ENCODE results near the gene MBOAT1. TPM values are rescaled to one million over a fixed set of nuclear protein-coding genes. Genes with fewer than 3 reads are reported as not detected.

Gene MBOAT1
- total and polyA plus RNA-seq, 12 donors, result 1.5 to 7.9 (median 3.8) TPM

DNA sequence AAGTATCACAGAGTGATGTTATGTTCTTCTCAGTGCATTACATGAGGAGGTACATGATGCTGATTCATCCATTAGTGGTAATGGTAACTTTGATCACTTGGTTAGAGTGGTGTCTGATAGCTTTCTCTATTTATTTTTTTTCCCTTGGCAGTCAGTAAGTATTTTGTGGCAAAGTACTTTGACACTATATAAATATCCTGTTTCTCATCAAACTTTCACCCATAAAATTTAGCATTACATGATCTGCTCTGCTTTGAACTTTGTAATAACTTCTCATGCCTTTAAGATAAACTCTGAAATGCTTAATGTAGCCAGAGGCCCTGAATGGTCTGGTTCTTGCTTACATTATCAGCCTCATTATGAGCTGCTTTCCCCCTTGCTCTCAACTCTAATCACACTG lies 127.9 kb downstream of the MBOAT1 start:
- H3K4me1 ChIP-seq, result no peaks in the 10 kb centered on the region
- H3K27ac ChIP-seq, result no peak overlapping the region
- ATAC-seq (no peak), DNase-seq (no peak)
- no peaks in the 10 kb centered on the region for H3K36me3 ChIP-seq
- intact Hi-C loops (cut with DNase I), result no loop called here
- TF ChIP-seq, protein P1, sequence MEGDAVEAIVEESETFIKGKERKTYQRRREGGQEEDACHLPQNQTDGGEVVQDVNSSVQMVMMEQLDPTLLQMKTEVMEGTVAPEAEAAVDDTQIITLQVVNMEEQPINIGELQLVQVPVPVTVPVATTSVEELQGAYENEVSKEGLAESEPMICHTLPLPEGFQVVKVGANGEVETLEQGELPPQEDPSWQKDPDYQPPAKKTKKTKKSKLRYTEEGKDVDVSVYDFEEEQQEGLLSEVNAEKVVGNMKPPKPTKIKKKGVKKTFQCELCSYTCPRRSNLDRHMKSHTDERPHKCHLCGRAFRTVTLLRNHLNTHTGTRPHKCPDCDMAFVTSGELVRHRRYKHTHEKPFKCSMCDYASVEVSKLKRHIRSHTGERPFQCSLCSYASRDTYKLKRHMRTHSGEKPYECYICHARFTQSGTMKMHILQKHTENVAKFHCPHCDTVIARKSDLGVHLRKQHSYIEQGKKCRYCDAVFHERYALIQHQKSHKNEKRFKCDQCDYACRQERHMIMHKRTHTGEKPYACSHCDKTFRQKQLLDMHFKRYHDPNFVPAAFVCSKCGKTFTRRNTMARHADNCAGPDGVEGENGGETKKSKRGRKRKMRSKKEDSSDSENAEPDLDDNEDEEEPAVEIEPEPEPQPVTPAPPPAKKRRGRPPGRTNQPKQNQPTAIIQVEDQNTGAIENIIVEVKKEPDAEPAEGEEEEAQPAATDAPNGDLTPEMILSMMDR (IDR thresholded peaks at IDR 0.05), result no peak
- no peaks in the 10 kb centered on the region for H3K27me3 ChIP-seq
- H3K4me3 ChIP-seq, result no peak overlapping the region
- peaks cover 0 to 30% (median 8%) of the 10 kb centered on the region in 11 donors for H3K9me3 ChIP-seq

DNA sequence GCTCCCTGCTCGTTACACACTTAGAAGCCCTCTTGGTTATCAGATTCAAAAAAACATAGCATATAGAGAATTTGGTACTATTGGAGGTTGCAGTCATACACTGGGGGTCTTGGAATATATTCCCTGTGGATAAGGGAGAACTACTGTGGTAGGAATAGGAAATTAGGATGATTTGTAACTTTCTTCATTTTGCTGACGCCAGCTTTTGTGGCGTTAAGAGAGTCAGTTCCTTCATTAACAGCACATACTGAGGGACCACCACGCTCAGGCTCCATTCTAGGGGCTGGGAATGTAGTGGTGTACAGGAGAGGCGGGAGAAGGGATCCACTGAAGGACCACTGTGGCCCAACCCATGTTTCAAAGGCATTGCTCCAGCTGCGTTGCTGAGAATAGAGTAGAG lies 140.3 kb downstream of the MBOAT1 start:
- TF ChIP-seq, protein P1 (IDR thresholded peaks at IDR 0.05), result no peak
- intact Hi-C loops (cut with DNase I), result no loop called here
- no peak for ATAC-seq

DNA sequence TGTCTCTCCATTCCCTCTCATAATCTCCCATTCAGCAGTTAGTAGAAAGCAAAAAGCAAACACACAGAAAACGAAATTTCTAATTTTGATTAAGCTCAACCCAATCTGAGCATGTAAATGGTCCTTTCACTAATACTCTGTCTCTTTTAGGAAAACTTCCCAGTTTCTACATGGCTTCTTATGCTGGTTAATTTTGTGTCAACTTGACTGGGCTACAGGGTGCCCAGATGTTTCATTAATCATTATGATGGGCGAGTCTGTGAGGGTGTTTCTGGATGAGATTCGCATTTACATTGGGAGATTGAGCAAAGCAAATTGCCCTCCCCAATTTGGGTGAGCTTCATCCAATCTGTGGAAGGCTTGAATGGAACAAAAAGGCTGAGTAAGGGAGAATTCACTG lies 142.2 kb downstream of the MBOAT1 start:
- Histone ChIP-seq H3K9me3 (peaks cover 0 to 12% (median 0%) of the 10 kb centered on the region in 11 donors), H3K4me3 (no peak overlapping the region), H3K27me3 (no peaks in the 10 kb centered on the region), H3K36me3 (no peaks in the 10 kb centered on the region), H3K27ac (no peak overlapping the region), H3K4me1 (no peaks in the 10 kb centered on the region)
- intact Hi-C loops (cut with DNase I), result no loop called here
- no peak for ATAC-seq
- DNase-seq, result no peak
- TF ChIP-seq, protein P1 (IDR thresholded peaks at IDR 0.05), result no peak
- 85 to 92% methylated on average over 3 of the region's 3 CpGs for WGBS, 2 donors

More for the DNA sequence above, 140.3 kb downstream of the MBOAT1 start:
- H3K9me3 ChIP-seq, result peaks cover 0 to 31% (median 8%) of the 10 kb centered on the region in 11 donors
- no peaks in the 10 kb centered on the region for H3K36me3 ChIP-seq
- H3K4me3 ChIP-seq, result no peak overlapping the region
- no peaks in the 10 kb centered on the region for H3K27me3 ChIP-seq
- no peak overlapping the region for H3K27ac ChIP-seq
- WGBS, 2 donors, result 91 to 92% methylated on average over 6 of the region's 6 CpGs
- no peak for DNase-seq
- H3K4me1 ChIP-seq, result no peaks in the 10 kb centered on the region

DNA sequence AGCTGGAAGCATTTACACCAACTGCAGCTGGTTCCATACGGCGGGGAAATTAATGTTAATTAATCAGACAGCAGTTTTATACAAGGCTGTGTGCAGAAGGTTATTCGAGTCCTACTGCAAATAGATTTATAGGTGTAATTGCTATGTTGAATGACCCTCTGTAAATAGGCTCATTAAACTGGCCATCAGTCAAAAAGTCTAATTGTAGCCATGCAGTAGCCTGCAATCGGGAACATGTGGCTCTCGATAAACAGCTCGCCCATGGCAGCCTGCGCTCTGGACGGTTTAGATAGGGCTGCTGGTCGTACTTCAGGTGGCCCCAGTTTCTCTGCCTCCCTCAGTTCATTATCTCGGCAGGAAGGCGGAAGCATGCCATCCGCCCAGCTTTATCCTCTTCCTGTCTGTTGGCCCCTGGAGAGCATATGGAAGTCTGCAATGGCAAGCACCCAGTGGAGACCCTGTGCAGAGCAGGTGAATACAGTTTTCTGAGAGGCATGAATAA lies 143.2 kb downstream of the MBOAT1 start:
- ATAC-seq, result no peak
- H3K27me3 ChIP-seq, result no peaks in the 10 kb centered on the region
- no peaks in the 10 kb centered on the region for H3K36me3 ChIP-seq
- H3K27ac ChIP-seq, result no peak overlapping the region
- TF ChIP-seq, protein P1 (IDR thresholded peaks at IDR 0.05), result no peak
- DNase-seq, result no peak
- intact Hi-C loops (cut with DNase I), result no loop called here
- no peak overlapping the region for H3K4me3 ChIP-seq
- H3K4me1 ChIP-seq, result no peaks in the 10 kb centered on the region
- WGBS, 2 donors, result 78 to 80% methylated on average over 12 of the region's 12 CpGs
- H3K9me3 ChIP-seq, result peaks cover 0 to 12% (median 0%) of the 10 kb centered on the region in 11 donors

All from heart right ventricle (tissue), 16 donors.